ENCODE results near the gene TMEM45A.
"Not testable (repeated sequence)": the region's sequence is repeated elsewhere in the genome, so short reads cannot be mapped to it uniquely, and the experiment has no call there.

TMEM45A gene

GRCh38 chr3:100536093-100536492, 43.7 kb downstream of the TMEM45A start:
- Mint-ChIP-seq H3K27me3 (ENCODE audit: low read depth) (no peaks in the 10 kb centered on the region), H3K27ac (no peak overlapping the region), H3K4me3 (no peak overlapping the region), H3K9me3 (no peaks in the 10 kb centered on the region), H3K4me1 (ENCODE audit: low read depth) (no peaks in the 10 kb centered on the region), H3K36me3 (ENCODE audit: low read depth) (no peaks in the 10 kb centered on the region)

DNA sequence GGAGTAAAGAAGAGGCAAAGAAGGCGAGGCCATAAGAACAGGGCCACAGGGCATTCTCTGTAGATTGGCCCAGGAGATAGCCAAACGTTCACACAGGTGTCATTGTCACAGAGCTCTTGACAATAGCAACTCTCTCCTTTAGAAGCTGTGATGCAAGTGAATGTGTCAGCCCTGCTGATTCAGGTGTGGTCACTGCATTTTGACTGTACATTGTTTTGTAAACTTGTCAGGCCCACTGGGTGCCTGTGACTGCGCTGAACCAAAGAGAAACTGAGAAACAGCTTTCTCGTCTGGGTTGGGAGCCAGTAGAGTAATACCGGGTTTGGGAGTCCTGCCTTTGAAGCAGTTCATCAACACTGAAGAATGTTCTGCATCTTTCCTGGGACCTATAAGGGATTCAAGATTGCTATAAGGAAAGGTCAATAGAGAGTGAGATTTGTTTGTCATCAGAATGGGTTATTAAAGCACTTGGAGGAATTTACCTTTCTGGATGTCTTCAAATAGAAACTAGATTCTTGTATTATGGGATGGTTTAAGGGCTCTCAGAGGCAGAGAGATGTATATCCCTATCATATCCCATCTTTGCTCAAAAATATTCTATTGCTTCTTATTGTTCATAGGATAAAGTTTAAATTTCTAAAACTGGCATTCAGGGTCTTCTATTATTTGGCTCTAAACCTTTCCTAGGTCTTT, 45.4 kb downstream of the TMEM45A start:
- H3K4me1 Mint-ChIP-seq (ENCODE audit: low read depth) = no peaks in the 10 kb centered on the region

DNA sequence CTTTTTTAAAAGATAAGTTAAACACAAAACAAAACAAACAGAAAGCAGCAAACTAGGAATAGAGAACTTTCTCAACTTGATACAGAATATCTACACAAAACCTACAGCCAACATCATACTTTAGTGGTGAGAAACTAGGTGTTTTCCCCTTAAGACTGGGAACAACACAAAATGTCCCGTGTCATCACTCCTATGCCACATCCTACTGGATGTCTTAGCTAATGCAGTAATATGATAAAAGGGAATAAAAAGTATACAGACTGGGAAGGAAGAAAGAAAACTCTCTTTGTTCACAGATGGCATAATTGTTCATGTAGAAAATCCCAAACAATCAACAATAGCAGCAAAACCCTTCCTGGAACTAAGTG, 45.9 kb downstream of the TMEM45A start:
- peaks cover 7% of the 10 kb centered on the region for H3K27me3 Mint-ChIP-seq (ENCODE audit: low read depth)
- H3K4me1 Mint-ChIP-seq (ENCODE audit: low read depth) = no peaks in the 10 kb centered on the region
- H3K36me3 Mint-ChIP-seq (ENCODE audit: low read depth) = no peaks in the 10 kb centered on the region
- no peak overlapping the region for H3K27ac Mint-ChIP-seq
- H3K9me3 Mint-ChIP-seq = no peaks in the 10 kb centered on the region
- no peak overlapping the region for H3K4me3 Mint-ChIP-seq

More for the DNA sequence above, 45.4 kb downstream of the TMEM45A start:
- no peaks in the 10 kb centered on the region for H3K36me3 Mint-ChIP-seq (ENCODE audit: low read depth)
- no peak overlapping the region for H3K27ac Mint-ChIP-seq
- peaks cover 7% of the 10 kb centered on the region for H3K27me3 Mint-ChIP-seq (ENCODE audit: low read depth)
- H3K9me3 Mint-ChIP-seq = no peaks in the 10 kb centered on the region
- no peak overlapping the region for H3K4me3 Mint-ChIP-seq

GRCh38 chr3:100540791-100541334, 48.4 kb downstream of the TMEM45A start:
- H3K4me3 Mint-ChIP-seq = no peak overlapping the region
- H3K4me1 Mint-ChIP-seq (ENCODE audit: low read depth) = no peaks in the 10 kb centered on the region
- H3K9me3 Mint-ChIP-seq = no peaks in the 10 kb centered on the region
- H3K27me3 Mint-ChIP-seq (ENCODE audit: low read depth) = peaks cover 15% of the 10 kb centered on the region
- H3K27ac Mint-ChIP-seq = no peak overlapping the region
- no peaks in the 10 kb centered on the region for H3K36me3 Mint-ChIP-seq (ENCODE audit: low read depth)

- not testable (repeated sequence) for H3K4me1 Mint-ChIP-seq (ENCODE audit: low read depth); H3K4me3 Mint-ChIP-seq; H3K9me3 Mint-ChIP-seq; H3K36me3 Mint-ChIP-seq (ENCODE audit: low read depth); H3K27ac Mint-ChIP-seq
- peaks cover 19% of the 10 kb centered on the region for H3K27me3 Mint-ChIP-seq (ENCODE audit: low read depth)
These were observed 49.0 kb downstream of the TMEM45A start for GRCh38 chr3:100541428-100541827.

DNA sequence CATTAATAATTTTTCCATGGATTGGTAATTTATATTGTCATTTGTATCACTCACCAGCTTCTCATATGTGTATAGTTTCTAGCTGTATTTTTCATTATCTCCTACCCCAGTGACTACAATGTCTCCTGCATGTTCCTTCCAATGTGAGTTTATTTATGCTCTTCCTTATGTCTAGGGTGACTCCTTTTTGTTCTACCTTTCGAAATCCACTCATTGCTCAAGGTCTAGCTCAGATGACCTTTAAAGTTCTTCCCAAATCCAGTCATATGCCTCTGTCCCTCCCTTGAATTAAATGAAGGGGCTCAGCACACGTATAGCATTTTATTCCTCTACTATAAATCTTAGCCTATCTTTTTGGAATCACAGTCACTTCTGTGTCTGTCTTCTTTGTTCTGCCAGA, 53.0 kb downstream of the TMEM45A start:
- H3K9me3 Mint-ChIP-seq = no peaks in the 10 kb centered on the region
- H3K4me3 Mint-ChIP-seq = no peak overlapping the region
- no peak overlapping the region for H3K27ac Mint-ChIP-seq
- H3K36me3 Mint-ChIP-seq (ENCODE audit: low read depth) = no peaks in the 10 kb centered on the region
- no peaks in the 10 kb centered on the region for H3K4me1 Mint-ChIP-seq (ENCODE audit: low read depth)
- H3K27me3 Mint-ChIP-seq (ENCODE audit: low read depth) = peaks cover 21% of the 10 kb centered on the region

- no peak overlapping the region for H3K4me3 Mint-ChIP-seq
- H3K4me1 Mint-ChIP-seq (ENCODE audit: low read depth) = no peaks in the 10 kb centered on the region
- H3K27me3 Mint-ChIP-seq (ENCODE audit: low read depth) = peaks cover 21% of the 10 kb centered on the region
- no peaks in the 10 kb centered on the region for H3K36me3 Mint-ChIP-seq (ENCODE audit: low read depth)
- H3K9me3 Mint-ChIP-seq = no peaks in the 10 kb centered on the region
- H3K27ac Mint-ChIP-seq = no peak overlapping the region
These were observed 53.8 kb downstream of the TMEM45A start for GRCh38 chr3:100546020-100546744.

DNA sequence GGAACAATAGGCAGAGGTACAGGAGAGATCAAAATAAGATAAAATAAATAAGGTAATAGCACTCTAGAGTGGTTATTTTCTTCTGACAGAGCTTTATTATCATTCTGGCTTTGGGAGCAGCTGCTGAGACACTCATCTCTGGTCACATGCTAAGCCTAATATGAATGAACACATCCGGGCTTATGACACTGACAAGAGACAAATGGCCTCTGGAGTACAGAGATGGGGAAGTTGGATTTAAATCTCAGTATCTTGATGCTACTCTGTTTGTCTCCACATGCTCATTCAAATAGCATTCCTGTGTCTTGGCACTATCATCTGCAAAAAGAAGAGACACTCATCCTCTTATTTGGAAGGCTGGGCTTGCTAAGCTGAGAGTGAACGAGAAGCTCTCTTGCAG, 55.6 kb downstream of the TMEM45A start:
- Mint-ChIP-seq H3K4me3 (no peak overlapping the region), H3K27ac (no peak overlapping the region), H3K36me3 (ENCODE audit: low read depth) (no peaks in the 10 kb centered on the region), H3K9me3 (no peaks in the 10 kb centered on the region), H3K27me3 (ENCODE audit: low read depth) (peaks cover 14% of the 10 kb centered on the region), H3K4me1 (ENCODE audit: low read depth) (no peaks in the 10 kb centered on the region)

- Mint-ChIP-seq H3K27me3 (ENCODE audit: low read depth) (no peaks in the 10 kb centered on the region), H3K27ac (no peak overlapping the region), H3K36me3 (ENCODE audit: low read depth) (no peaks in the 10 kb centered on the region), H3K9me3 (no peaks in the 10 kb centered on the region), H3K4me1 (ENCODE audit: low read depth) (no peaks in the 10 kb centered on the region), H3K4me3 (no peak overlapping the region)
These were observed 61.4 kb downstream of the TMEM45A start for GRCh38 chr3:100553618-100554372.

DNA sequence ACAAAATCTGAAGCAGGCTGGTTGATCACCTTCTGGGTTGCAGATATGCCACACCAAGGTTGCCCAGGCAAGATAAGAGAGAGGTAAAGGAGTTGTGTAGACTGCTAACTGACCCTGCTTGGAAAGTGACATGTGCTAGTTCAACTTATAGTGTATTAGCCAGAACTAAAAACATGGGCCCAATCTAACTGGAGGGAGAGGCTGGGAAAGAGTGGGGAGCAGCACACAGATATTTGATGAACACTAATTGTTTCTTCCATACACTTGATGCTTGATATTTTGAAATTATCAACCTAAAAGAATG, 61.9 kb downstream of the TMEM45A start:
- H3K27me3 Mint-ChIP-seq (ENCODE audit: low read depth) = no peaks in the 10 kb centered on the region
- H3K4me1 Mint-ChIP-seq (ENCODE audit: low read depth) = no peaks in the 10 kb centered on the region
- no peaks in the 10 kb centered on the region for H3K9me3 Mint-ChIP-seq
- no peak overlapping the region for H3K27ac Mint-ChIP-seq
- no peaks in the 10 kb centered on the region for H3K36me3 Mint-ChIP-seq (ENCODE audit: low read depth)
- H3K4me3 Mint-ChIP-seq = no peak overlapping the region

DNA sequence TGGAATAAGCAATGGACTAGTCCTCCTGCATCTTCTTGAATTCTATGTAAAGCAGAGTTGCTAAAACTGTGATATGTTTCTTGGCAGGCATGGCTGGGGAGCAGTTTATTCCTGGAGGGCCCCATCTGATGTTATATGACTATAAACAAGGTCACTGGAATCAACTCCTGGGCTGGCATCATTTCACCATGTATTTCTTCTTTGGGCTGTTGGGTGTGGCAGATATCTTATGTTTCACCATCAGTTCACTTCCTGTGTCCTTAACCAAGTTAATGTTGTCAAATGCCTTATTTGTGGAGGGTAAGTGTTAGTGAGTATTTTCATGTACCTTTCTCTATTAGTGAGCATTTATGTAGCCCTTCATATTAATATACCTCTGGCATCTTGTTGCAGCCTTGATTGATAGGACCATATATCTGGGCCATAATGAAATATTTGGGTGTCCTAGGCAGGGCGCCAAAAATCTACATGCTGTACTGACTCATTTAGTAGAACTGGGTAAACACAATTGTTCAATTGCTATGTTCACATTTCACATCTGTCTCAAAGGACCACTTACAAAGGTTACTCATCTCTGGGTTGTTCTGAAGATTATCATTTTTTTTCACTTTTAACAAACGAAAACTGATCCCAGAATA, 64.4 kb downstream of the TMEM45A start:
- Mint-ChIP-seq H3K4me3 (no peak overlapping the region), H3K27ac (no peak overlapping the region), H3K4me1 (ENCODE audit: low read depth) (no peaks in the 10 kb centered on the region), H3K9me3 (no peaks in the 10 kb centered on the region), H3K36me3 (ENCODE audit: low read depth) (no peaks in the 10 kb centered on the region), H3K27me3 (ENCODE audit: low read depth) (no peaks in the 10 kb centered on the region)

- Mint-ChIP-seq H3K4me3 (no peak overlapping the region), H3K36me3 (ENCODE audit: low read depth) (no peaks in the 10 kb centered on the region), H3K9me3 (no peaks in the 10 kb centered on the region), H3K27ac (no peak overlapping the region), H3K27me3 (ENCODE audit: low read depth) (no peaks in the 10 kb centered on the region), H3K4me1 (ENCODE audit: low read depth) (no peaks in the 10 kb centered on the region)
These were observed 65.8 kb downstream of the TMEM45A start for GRCh38 chr3:100558233-100558632.

DNA sequence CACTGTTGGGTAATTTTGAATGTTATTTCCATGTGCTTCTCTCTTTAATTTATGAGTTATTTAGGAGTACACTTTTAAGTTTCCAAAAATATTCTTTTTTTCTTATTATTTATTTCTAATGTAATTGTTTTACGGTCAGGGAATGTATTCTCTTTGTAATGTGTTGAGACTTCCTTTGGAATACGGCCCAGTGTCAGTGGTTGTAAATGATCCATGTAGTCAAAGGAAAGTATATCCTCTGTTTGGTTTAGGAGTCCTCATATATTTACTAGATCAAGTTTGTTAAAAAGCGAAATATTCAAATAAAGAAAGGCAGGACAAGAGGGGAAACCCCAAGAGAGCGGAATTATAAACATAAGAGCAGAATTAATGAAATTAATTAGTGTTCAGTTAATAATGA, 68.0 kb downstream of the TMEM45A start:
- no peaks in the 10 kb centered on the region for H3K36me3 Mint-ChIP-seq (ENCODE audit: low read depth)
- H3K9me3 Mint-ChIP-seq = no peaks in the 10 kb centered on the region
- H3K4me3 Mint-ChIP-seq = no peak overlapping the region
- H3K27ac Mint-ChIP-seq = no peak overlapping the region
- H3K27me3 Mint-ChIP-seq (ENCODE audit: low read depth) = no peaks in the 10 kb centered on the region
- H3K4me1 Mint-ChIP-seq (ENCODE audit: low read depth) = no peaks in the 10 kb centered on the region

- Mint-ChIP-seq H3K4me1 (ENCODE audit: low read depth) (no peaks in the 10 kb centered on the region), H3K9me3 (no peaks in the 10 kb centered on the region), H3K36me3 (ENCODE audit: low read depth) (no peaks in the 10 kb centered on the region), H3K27me3 (ENCODE audit: low read depth) (no peaks in the 10 kb centered on the region), H3K4me3 (no peak overlapping the region), H3K27ac (no peak overlapping the region)
These were observed 69.2 kb downstream of the TMEM45A start for GRCh38 chr3:100561459-100562158.
